LNCAP (cell line): Measurements from ENCODE around the gene SSH2.

Experiments used
- TF ChIP-seq, protein P1 (sequence below): fragments of 450-650 bp; IDR thresholded peaks from 2 replicates; pipeline ENCODE4 v1.5.1; 2017; ENCODE audit warnings: mild to moderate bottlenecking

Gene SSH2

DNA sequence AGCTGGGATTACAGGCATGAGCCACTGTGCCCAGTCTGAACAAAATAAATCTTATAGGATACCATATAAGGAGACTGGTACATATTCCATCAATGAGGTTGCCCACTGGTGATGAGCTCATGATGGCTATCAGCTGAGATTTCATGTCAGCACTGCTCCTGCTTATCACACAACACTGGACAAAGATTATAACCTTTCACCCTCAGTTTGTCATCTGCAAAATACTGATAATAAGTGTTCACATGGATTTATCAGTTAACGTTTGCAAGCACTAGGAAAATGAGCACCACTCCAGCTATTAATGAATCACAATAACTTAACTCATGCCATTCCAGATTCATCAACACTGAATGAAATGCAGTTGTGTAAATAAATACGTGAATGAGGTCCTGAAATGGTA, 83.7 kb downstream of the SSH2 start:
- TF ChIP-seq, protein P1, sequence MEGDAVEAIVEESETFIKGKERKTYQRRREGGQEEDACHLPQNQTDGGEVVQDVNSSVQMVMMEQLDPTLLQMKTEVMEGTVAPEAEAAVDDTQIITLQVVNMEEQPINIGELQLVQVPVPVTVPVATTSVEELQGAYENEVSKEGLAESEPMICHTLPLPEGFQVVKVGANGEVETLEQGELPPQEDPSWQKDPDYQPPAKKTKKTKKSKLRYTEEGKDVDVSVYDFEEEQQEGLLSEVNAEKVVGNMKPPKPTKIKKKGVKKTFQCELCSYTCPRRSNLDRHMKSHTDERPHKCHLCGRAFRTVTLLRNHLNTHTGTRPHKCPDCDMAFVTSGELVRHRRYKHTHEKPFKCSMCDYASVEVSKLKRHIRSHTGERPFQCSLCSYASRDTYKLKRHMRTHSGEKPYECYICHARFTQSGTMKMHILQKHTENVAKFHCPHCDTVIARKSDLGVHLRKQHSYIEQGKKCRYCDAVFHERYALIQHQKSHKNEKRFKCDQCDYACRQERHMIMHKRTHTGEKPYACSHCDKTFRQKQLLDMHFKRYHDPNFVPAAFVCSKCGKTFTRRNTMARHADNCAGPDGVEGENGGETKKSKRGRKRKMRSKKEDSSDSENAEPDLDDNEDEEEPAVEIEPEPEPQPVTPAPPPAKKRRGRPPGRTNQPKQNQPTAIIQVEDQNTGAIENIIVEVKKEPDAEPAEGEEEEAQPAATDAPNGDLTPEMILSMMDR = no peak

DNA sequence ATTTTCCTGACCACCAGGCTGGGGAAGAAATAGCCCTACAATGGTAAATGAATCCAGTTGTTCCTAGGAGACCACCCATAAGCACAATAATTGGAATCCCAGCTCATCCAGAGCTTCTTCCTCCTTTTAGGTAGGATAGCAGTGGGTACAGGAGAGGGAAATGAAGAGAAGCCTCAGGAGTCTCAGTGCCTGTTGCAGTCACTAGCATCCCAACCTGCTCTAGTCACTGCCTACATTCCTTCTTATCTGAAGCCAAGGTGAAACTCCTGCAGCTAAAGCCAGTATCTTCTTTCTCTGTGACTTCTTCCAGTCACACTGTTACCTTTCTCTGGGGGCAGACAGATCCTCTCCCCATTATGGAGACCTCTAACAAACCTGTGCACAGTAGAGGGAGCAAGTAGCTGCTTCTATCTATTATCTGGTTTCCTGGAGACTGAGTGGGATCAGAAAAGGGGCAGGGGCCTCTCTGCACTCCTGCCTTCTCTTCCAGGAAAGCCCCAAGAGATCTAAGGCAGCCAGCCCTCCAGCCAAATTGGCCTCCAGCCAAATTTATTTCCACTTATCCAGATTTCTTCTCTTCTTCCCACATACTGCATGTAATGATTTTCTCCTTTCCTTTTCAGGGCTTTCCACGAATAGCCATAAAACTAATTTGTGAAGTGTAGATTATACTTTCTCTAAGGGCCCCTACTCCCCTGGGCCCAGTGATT, 85.5 kb downstream of the SSH2 start:
- TF ChIP-seq, protein P1 = no peak

DNA sequence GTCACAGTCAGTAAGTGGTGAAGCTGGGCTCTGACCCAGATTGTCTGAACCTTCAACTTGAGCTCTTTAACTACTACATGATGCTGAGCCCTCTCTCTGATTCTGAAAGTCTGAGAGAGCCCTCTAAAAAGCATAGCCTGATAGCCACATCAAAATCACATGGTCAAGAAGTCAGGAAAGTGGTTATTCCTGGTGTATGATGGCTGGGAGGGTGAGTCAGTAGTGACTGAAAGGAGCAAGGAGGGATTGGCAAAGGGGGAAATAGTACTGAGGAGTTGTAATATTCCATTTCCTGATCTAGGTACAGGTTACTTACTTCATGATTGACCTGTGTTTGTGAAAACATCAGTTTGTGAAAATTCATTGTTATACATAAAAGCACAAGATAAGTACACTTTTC, 89.1 kb downstream of the SSH2 start:
- TF ChIP-seq, protein P1 = no peak

DNA sequence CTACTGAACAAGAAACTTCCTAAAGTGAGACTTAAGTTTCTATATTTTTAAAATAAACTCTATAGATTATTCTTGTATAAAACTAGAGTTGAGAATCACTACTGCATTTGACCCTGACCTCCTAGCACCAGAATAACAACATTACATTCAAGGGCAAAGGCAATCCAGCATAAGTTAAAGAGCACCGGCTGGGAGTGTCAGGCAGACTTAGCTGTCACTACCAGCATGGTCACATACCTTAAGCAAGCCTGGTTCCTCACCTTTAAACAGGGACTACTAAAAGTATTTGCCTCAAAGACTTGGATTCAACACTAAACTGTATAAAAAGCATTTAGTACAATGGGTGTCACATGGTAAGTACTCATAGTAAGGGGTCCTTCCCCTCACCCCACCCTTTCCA, 90.4 kb downstream of the SSH2 start:
- TF ChIP-seq, protein P1 = no peak

DNA sequence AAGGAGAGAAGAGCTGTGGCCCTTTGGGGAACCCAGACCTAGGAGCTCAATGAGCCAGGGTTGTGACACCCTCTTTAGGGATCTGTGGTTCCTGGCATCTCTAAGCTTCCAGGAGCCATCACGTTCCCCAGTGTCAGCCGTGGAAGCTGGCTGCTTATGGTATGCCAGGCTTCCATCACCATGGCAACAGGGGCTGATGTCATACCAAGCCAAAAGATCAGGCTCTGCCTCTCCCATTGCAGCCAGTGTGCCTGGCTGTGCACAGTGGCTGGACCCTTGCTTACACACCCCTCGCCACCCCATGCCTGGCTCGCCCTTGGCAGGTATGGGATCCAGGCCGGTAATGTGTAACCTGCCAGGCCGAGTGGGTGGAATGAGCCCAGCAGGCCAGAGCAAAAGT, 91.1 kb downstream of the SSH2 start:
- TF ChIP-seq, protein P1 = no peak

DNA sequence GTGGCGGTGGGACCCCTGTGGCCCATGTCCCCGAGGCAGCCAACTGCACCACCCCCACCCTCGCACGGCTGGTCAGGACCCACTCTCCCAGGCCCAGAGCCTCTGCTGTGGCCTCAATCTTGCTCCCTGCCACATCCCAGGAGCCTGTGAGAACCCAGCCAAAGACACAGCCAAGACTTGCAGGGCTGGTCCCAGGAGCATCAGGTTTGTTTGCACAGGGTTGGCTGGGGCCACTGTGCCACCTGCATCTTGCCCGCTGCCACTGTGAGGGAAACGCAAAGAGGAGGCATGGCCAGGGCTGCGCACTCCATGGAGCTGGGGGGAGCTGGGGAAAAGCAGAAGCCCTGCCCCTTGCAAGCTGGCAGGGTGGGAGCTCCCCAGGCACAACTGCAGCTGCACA, 92.5 kb downstream of the SSH2 start:
- TF ChIP-seq, protein P1 = no peak

DNA sequence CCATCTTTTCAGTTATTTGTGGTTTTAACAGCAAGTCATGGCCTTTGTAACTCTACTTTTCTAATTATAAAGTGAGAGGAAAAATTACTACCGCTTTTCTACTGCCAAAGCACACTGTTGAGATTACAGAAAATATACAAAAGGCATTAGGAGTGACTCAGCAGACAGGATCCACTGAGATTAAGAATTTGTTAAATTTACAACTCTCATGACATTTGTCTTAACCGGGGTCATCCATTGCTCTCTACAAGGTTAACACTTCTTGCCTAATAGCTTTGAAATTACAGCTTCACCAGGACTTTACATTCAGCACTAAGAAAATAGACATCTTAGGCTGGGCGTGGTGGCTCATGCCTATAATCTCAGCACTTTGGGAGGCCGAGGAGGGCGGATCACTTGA, 93.4 kb downstream of the SSH2 start:
- TF ChIP-seq, protein P1 = no peak
